Stimulated activated naive CD8-positive, alpha-beta T cell treated with anti-CD3 and anti-CD28 coated beads, Interleukin-15, amount 100 ng/mL, for 72 hours (primary cell): ENCODE measurements around the gene TIMM50.
A peak's percentile ranks its signal among the peaks of the same experiment; 100 is the strongest.

Source experiments
- ATAC-seq: fragments of 150-1000 bp; cut with Tn5 transposase; 2 replicates; pipeline ENCODE4 v1.10.0; 2021; ENCODE audit warnings: mild to moderate bottlenecking, moderate library complexity
- DNase-seq, 2 donors: peaks; one replicate each; pipeline ENCODE4 v3.0.0; 2021 to 2022
- H3K27ac Mint-ChIP-seq, 2 donors: one replicate each; pipeline ENCODE4 v1.8.0; 2022; ENCODE audit warnings: mild to moderate bottlenecking in 2 of 2, mixed read lengths in 2 of 2, moderate library complexity in 2 of 2
- H3K27me3 Mint-ChIP-seq: one replicate; pipeline ENCODE4 v1.8.0; 2022; ENCODE audit warnings: mixed read lengths
- H3K4me1 Mint-ChIP-seq: one replicate; pipeline ENCODE4 v1.8.0; 2022; ENCODE audit warnings: mild to moderate bottlenecking, mixed read lengths
- H3K4me3 Mint-ChIP-seq, 2 donors: one replicate each; pipeline ENCODE4 v1.8.0; 2022; ENCODE audit warnings: mild to moderate bottlenecking in 2 of 2, mixed read lengths in 2 of 2, moderate library complexity in 1 of 2
- H3K9me3 Mint-ChIP-seq, 2 donors: one replicate each; pipeline ENCODE4 v1.8.0; 2022; ENCODE audit warnings: mixed read lengths in 2 of 2

The TIMM50 gene

GRCh38 chr19:39506944-39507714 lies 26.5 kb downstream of the TIMM50 start:
- H3K27ac Mint-ChIP-seq = no peak overlapping the region
- peak overlapping the region; percentile 76 to 95 for H3K4me3 Mint-ChIP-seq
- ATAC-seq (peak; percentile 84), DNase-seq (peak; percentile 67 to 72)
- peaks cover 59% of the 10 kb centered on the region for H3K27me3 Mint-ChIP-seq
- H3K9me3 Mint-ChIP-seq = no peaks in the 10 kb centered on the region
- peaks cover 34% of the 10 kb centered on the region for H3K4me1 Mint-ChIP-seq

DNA sequence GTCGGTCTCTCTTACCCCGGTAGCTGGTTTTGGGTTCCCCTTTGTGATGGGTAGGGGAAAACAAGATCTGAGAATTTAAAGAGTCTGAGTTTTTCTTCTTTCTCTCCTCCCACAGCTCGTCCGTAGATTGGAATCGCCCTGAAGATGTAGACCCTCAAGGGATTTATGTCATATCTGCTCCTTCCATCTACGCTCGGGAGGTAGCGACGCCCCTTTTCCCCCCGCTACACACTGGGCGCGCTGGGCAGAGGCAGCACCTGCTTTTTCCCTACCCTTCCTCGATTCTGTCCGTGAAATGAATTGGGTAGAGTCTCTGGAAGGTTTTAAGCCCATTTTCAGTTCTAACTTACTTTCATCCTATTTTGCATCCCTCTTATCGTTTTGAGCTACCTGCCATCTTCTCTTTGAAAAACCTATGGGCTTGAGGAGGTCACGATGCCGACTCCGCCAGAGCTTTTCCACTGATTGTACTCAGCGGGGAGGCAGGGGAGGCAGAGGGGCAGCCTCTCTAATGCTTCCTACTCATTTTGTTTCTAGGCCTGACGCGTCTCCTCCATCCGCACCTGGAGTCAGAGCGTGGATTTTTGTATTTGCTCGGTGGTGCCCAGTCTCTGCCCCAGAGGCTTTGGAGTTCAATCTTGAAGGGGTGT lies 27.2 kb downstream of the TIMM50 start:
- ATAC-seq (no peak), DNase-seq (no peak)
- H3K9me3 Mint-ChIP-seq = no peaks in the 10 kb centered on the region
- no peak overlapping the region for H3K27ac Mint-ChIP-seq
- H3K4me3 Mint-ChIP-seq = peak overlapping the region; percentile 76 to 95
- peaks cover 59% of the 10 kb centered on the region for H3K27me3 Mint-ChIP-seq
- H3K4me1 Mint-ChIP-seq = peaks cover 33% of the 10 kb centered on the region

DNA sequence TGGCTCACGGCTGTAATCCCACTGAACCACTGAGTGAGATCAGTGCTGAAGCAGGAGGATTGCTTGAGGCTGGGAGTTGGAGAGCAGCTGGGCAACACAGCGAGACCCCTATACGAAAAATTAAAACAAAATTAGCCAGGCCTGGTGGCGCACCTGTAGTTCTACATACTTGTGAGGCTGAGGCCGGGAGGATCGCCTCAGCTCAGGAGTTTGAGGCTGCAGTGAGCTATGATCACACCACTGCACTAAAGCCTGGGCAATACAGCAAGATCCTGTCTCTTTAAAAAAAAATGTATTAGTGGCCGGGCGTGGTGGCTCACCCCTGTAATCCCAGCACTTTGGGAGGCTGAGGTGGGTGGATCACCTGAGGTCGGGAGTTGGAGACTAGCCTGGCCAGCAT lies 28.0 kb downstream of the TIMM50 start:
- H3K4me1 Mint-ChIP-seq = peaks cover 26% of the 10 kb centered on the region
- H3K27ac Mint-ChIP-seq = no peak overlapping the region
- no peaks in the 10 kb centered on the region for H3K9me3 Mint-ChIP-seq
- no peak for ATAC-seq
- H3K27me3 Mint-ChIP-seq = peaks cover 57% of the 10 kb centered on the region
- no peak for DNase-seq
- H3K4me3 Mint-ChIP-seq = no peak overlapping the region

DNA sequence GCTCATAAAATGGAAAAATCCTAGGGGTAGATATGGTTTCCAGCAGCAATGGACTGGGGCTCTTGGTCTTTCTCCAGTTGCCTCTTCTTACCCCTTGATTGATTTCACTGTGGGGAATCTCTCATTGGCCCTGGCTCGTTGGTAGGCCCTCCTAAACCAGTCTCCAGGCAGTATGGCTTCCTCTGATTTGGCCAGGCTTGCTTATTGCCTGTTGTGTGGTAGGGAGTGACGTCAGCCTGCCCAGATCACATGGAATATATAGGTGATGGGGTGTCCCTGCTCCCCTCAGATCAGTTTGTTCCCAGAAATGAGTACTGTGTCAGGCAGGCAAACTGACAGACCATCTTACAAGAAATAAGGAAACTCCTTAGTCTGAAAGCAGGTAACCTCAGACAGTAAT lies 28.6 kb downstream of the TIMM50 start:
- H3K4me3 Mint-ChIP-seq = no peak overlapping the region
- peaks cover 20% of the 10 kb centered on the region for H3K4me1 Mint-ChIP-seq
- H3K27me3 Mint-ChIP-seq = peaks cover 57% of the 10 kb centered on the region
- DNase-seq = no peak
- no peaks in the 10 kb centered on the region for H3K9me3 Mint-ChIP-seq
- no peak for ATAC-seq
- H3K27ac Mint-ChIP-seq = no peak overlapping the region

DNA sequence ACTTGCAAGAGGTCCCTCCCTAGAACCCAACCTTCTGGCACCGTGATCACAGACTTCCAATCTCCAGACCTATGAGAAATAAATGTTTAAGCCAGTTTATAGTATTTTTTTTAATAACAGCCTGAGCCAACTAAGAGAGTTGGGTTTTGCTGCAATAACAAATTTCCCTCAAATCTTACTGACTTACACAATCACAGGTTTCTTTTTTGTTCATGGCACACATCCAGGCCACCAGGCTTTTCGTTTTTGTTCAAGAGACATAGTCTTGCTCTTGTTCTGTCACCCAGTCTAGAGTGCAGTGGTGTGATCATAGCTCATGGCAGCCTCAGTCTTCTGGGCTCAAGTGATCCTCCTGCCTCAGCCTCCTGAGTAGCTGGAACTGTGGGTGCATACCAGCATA lies 32.4 kb downstream of the TIMM50 start:
- H3K27me3 Mint-ChIP-seq = peaks cover 55% of the 10 kb centered on the region

DNA sequence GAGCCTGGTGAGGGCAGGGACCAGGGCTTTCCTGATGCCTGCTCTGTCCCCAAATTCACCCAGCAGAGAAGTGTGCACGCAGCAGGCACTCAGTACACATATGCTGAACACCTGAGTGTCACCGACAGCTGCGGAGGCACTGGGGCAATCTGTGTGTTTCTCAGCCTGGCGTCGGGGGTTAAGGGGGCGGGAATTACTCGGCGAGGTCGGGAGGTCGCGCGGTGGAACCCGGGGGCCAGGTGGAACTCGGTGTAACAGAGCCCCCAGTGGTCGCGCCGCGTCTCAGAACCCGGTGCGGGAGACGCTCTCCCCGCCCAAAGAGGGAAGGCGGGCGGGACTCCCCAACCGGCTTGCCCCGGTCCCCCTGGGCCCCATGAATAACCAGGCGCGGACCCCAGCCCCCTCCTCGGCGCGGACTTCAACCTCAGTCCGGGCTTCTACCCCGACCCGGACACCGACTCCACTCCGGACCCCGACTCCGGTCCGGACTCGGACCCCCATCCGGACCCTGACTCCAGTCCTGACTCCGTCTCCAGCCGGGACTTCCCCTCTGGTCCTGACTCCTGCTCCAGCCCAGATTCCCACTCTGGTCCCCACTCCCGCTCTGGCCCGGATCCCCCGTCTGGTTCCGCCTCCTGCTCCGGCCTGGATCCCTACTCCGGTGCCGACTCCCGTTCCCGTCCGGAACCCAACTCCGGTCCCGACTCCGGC lies 34.4 kb downstream of the TIMM50 start, which contains the start of gene SELENOV:
Gene SELENOV (plus strand): TSS at position 300 of the 711 bp plus-strand sequence. CDS start 74 bp downstream, at position 374.
- H3K4me3 Mint-ChIP-seq = peak within 1 kb of the TSS; percentile 75 to 94
- DNase-seq (no peak), ATAC-seq (peak; percentile 63)
- no peaks in the 10 kb centered on the region for H3K9me3 Mint-ChIP-seq
- H3K27ac Mint-ChIP-seq = peak within 1 kb of the TSS; percentile 92 to 94
- peaks cover 55% of the 10 kb centered on the region for H3K27me3 Mint-ChIP-seq
- peaks cover 20% of the 10 kb centered on the region for H3K4me1 Mint-ChIP-seq

More for the DNA sequence above, 32.4 kb downstream of the TIMM50 start:
- Mint-ChIP-seq H3K4me1 (peaks cover 24% of the 10 kb centered on the region), H3K9me3 (no peaks in the 10 kb centered on the region), H3K27ac (no peak overlapping the region), H3K4me3 (no peak overlapping the region)
- DNase-seq = no peak
- ATAC-seq = no peak

GRCh38 chr19:39515551-39516191 lies 35.0 kb downstream of the TIMM50 start:
- DNase-seq (no peak), ATAC-seq (peak; percentile 36)
- Mint-ChIP-seq H3K9me3 (no peaks in the 10 kb centered on the region), H3K27me3 (peaks cover 55% of the 10 kb centered on the region), H3K27ac (peak overlapping the region in 1 of 2 donors; percentile 92), H3K4me3 (peak overlapping the region; percentile 75 to 94), H3K4me1 (peaks cover 20% of the 10 kb centered on the region)

GRCh38 chr19:39516270-39516669 lies 35.6 kb downstream of the TIMM50 start:
- peak; percentile 13 for ATAC-seq

GRCh38 chr19:39517432-39517831 lies 36.8 kb downstream of the TIMM50 start:
- ATAC-seq (no peak), DNase-seq (no peak)
- Mint-ChIP-seq H3K27ac (no peak overlapping the region), H3K4me3 (no peak overlapping the region), H3K4me1 (peaks cover 26% of the 10 kb centered on the region), H3K9me3 (no peaks in the 10 kb centered on the region), H3K27me3 (peaks cover 55% of the 10 kb centered on the region)

More at GRCh38 chr19:39516270-39516669, 35.6 kb downstream of the TIMM50 start:
- no peaks in the 10 kb centered on the region for H3K9me3 Mint-ChIP-seq
- peak overlapping the region in 1 of 2 donors; percentile 4 for H3K27ac Mint-ChIP-seq
- peak overlapping the region; percentile 46 to 75 for H3K4me3 Mint-ChIP-seq
- DNase-seq = no peak
- peaks cover 20% of the 10 kb centered on the region for H3K4me1 Mint-ChIP-seq
- H3K27me3 Mint-ChIP-seq = peaks cover 55% of the 10 kb centered on the region

DNA sequence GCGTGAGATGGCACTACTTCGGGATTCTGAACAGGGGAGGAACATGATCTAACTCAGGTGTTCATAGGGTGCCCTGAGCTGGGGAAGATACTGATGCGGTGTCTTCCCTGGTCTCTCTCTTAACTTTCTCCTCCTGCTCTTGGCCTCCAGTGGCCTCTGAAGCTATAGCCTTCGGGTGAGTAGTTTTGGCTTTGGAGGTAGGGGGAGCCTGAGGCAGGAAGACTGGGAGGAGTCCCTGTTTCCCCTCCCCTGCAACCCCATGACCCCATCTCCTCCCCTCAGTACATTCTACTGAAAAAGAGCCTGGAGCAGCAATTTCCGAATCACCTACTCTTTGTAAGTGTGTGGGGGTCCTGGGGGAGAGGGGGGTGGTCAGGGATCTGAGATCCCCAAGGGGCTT lies 37.8 kb downstream of the TIMM50 start:
- Mint-ChIP-seq H3K4me1 (peaks cover 26% of the 10 kb centered on the region), H3K27ac (no peak overlapping the region), H3K27me3 (peaks cover 51% of the 10 kb centered on the region), H3K4me3 (no peak overlapping the region), H3K9me3 (no peaks in the 10 kb centered on the region)
- no peak for DNase-seq
- peak; percentile 11 for ATAC-seq

DNA sequence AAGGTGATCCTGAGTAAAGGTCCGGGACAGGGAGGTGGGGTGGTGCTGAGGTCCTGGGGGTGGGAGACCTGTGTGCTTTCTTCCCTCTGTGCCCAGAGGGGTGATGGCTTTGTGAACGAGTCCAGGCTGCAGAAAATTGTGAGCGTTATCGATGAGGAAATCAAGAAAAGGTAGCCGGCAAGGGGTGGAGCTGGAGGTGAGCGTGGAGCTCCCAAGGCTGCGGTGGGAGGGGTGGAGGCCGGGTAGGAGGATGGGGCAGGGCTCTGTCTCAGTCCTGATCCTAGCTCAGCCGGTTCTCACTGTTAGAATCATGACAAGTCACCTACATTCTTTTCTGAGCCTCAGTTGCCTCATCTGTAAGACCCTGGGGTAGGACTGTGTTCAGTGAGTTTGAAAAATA lies 38.3 kb downstream of the TIMM50 start:
- Mint-ChIP-seq H3K9me3 (no peaks in the 10 kb centered on the region), H3K27ac (peak overlapping the region in 1 of 2 donors; percentile 64), H3K4me1 (peaks cover 26% of the 10 kb centered on the region), H3K4me3 (no peak overlapping the region), H3K27me3 (peaks cover 46% of the 10 kb centered on the region)
- no peak for ATAC-seq
- DNase-seq = no peak

DNA sequence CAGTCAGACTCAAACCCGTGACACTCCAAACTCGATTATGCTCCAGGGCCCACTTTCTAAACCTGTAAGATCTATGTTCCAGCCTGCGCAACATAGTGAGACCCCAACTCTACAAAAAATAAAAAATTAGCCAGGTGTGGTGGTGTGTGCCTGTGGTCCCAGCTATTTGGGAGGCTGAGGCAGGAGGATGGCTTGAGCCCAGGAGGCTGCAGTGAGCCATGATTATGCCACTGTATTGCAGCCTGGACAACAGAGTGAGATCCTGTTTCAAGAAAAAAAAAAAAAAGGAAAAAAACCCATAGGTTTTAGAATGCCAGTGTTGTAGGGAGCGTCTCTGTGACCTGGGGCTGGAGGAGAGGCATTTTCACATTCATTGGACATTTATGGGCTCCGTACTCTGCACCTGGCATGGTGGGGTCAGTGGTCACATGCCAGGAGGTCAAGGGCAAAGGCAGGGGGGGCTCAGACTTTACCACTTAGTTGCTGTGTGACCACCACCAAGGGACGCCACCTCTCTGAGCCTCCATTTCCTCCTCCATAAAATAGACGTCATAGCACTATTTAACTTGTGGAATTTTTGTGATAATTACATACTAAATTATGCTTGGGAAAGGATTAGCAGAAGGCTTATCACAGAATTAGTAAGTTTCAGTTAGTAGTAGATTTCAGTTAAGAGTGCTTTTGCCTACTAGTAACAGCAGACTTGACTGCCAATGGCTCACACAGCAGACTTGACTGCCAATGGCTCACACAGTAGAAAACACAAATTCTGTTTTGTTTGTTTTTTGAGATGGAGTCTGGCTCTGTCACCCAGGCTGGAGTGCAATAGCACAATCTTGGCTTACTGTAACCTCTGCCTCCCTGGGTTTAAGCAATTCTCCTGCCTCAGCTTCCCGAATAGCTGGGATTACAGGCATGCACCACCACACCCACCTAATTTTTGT lies 40.2 kb downstream of the TIMM50 start:
- peaks cover 27% of the 10 kb centered on the region for H3K27me3 Mint-ChIP-seq
- no peak overlapping the region for H3K4me3 Mint-ChIP-seq
- ATAC-seq = no peak
- H3K4me1 Mint-ChIP-seq = peaks cover 11% of the 10 kb centered on the region
- no peak for DNase-seq
- H3K9me3 Mint-ChIP-seq = no peaks in the 10 kb centered on the region
- H3K27ac Mint-ChIP-seq = no peak overlapping the region

GRCh38 chr19:39524495-39524894 lies 43.9 kb downstream of the TIMM50 start:
- ATAC-seq = no peak
- Mint-ChIP-seq H3K9me3 (no peaks in the 10 kb centered on the region), H3K4me1 (peaks cover 11% of the 10 kb centered on the region), H3K27me3 (no peaks in the 10 kb centered on the region), H3K4me3 (no peak overlapping the region), H3K27ac (no peak overlapping the region)
- no peak for DNase-seq

DNA sequence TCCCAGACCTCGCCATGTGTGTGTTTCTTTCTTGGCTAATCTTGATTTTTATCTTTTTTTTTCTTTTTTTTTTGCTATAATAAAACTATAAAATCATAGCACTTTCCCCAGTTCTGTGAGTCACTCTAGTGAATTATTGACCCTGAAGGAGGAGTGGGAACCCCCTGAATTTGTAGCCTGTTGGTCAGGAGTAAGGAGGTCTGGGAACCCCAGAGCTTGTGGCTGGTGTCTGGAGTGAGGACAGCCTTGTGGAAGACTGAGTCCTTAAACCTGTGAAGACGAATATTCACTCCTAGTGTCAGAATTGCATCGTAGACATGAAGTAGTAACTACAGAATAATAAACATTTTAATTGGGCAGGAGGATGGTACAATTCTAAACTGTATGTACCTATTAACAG lies 44.6 kb downstream of the TIMM50 start:
- Mint-ChIP-seq H3K4me1 (peaks cover 16% of the 10 kb centered on the region), H3K27me3 (no peaks in the 10 kb centered on the region), H3K27ac (peak overlapping the region in 1 of 2 donors; percentile 59), H3K9me3 (no peaks in the 10 kb centered on the region), H3K4me3 (no peak overlapping the region)
- ATAC-seq = no peak
- DNase-seq = no peak
